ENCODE measurements around the gene LTB. TPM values are rescaled to one million over a fixed set of nuclear protein-coding genes. Genes with fewer than 3 reads are reported as not detected.

The LTB gene
- total RNA-seq, 1 donor from 2014 or later, result 155 TPM

- peak overlapping the region; percentile 93 for H3K4me3 Mint-ChIP-seq
- DNase-seq (no peak), ATAC-seq (ENCODE audit: low read depth) (no peak)
- H3K27ac Mint-ChIP-seq, result peak overlapping the region; percentile 97
- CTCF ChIA-PET, result interaction anchor here (0.8 to 25.8 kb wide), 7 partner anchors 12 to 283 kb away, joined by 3 to 773 read pairs (median 3); partner anchors contain the start of genes BAG6, LST1, LTA and LTB
- no peaks in the 10 kb centered on the region for H3K9me3 Mint-ChIP-seq
- peaks cover 8% of the 10 kb centered on the region for H3K36me3 Mint-ChIP-seq (ENCODE audit: low read depth)
- peaks cover 49% of the 10 kb centered on the region for H3K4me1 Mint-ChIP-seq
- TF ChIP-seq CTCF (IDR thresholded peaks at IDR 0.05), result no peak
- intact Hi-C loops (cut with micrococcal nuclease), result loop anchor here (1.0 to 10.0 kb wide), 13 partner anchors 11 to 647 kb away; partner anchors contain the start of genes ABHD16A, BAG6, EHMT2 and GPSM3
- H3K27me3 Mint-ChIP-seq, result no peaks in the 10 kb centered on the region
- POLR2A ChIA-PET, result interaction anchor here (0.6 to 8.7 kb wide), 28 partner anchors 9 to 932 kb away, joined by 3 to 234 read pairs (median 6); partner anchors contain the start of genes BAG6, LSM2, LST1 and LTA
Measured at GRCh38 chr6:31547727-31548543, 34.3 kb downstream of the LTB start.

- Mint-ChIP-seq H3K4me1 (peaks cover 53% of the 10 kb centered on the region), H3K27ac (peak within 1 kb of the TSS; percentile 97), H3K27me3 (no peaks in the 10 kb centered on the region), H3K4me3 (peak within 1 kb of the TSS; percentile 93), H3K9me3 (no peaks in the 10 kb centered on the region), H3K36me3 (ENCODE audit: low read depth) (peaks cover 11% of the 10 kb centered on the region)
- ChIA-PET POLR2A (interaction anchor here (0.5 to 8.7 kb wide), 24 partner anchors 9 to 931 kb away, joined by 3 to 234 read pairs (median 6); partner anchors contain the start of genes APOM, BAG6, C6orf47 and LST1), CTCF (interaction anchor here (0.8 to 25.8 kb wide), 7 partner anchors 13 to 412 kb away, joined by 3 to 773 read pairs (median 4); partner anchors contain the start of genes LST1, LTA, LTB and NCR3)
- DNase-seq (peak; percentile 85), ATAC-seq (ENCODE audit: low read depth) (peak; percentile 82)
- intact Hi-C loops (cut with micrococcal nuclease), result loop anchor here (1.0 to 10.0 kb wide), 17 partner anchors 12 to 648 kb away; partner anchors contain the start of genes ABHD16A, BAG6, EHMT2 and GPSM3
- TF ChIP-seq CTCF (IDR thresholded peaks at IDR 0.05), result no peak
Measured at GRCh38 chr6:31546958-31547726, 35.1 kb downstream of the LTB start, which contains the start of gene NFKBIL1. Gene NFKBIL1, plus strand, starts transcription at chr6:31547608. Its CDS starts 87 bp downstream, at chr6:31547695.

GRCh38 chr6:31546339-31546957 is 35.8 kb downstream of the LTB start, which contains the start of gene ATP6V1G2:
Gene ATP6V1G2, minus strand, starts transcription at chr6:31546608. Its CDS starts 49 bp downstream, at chr6:31546559.
- H3K27me3 Mint-ChIP-seq, result no peaks in the 10 kb centered on the region
- peak within 1 kb of the TSS; percentile 97 for H3K27ac Mint-ChIP-seq
- peak within 1 kb of the TSS; percentile 93 for H3K4me3 Mint-ChIP-seq
- H3K9me3 Mint-ChIP-seq, result no peaks in the 10 kb centered on the region
- ChIA-PET POLR2A (interaction anchor here (0.6 to 8.7 kb wide), 10 partner anchors 13 to 618 kb away, joined by 3 to 234 read pairs (median 10); partner anchors contain the start of genes APOM, BAG6, C6orf47 and EGFL8), CTCF (interaction anchor here (0.8 to 25.8 kb wide), 5 partner anchors 32 to 412 kb away, joined by 4 to 773 read pairs (median 4); partner anchors contain the start of genes LST1, LTA, LTB and NCR3)
- TF ChIP-seq CTCF (IDR thresholded peaks at IDR 0.05), result peak; percentile 89
- ATAC-seq (ENCODE audit: low read depth) (peak; percentile 60), DNase-seq (peak; percentile 79)
- peaks cover 53% of the 10 kb centered on the region for H3K4me1 Mint-ChIP-seq
- intact Hi-C loops (cut with micrococcal nuclease), result loop anchor here (1.0 to 10.0 kb wide), 6 partner anchors 52 to 648 kb away; partner anchors contain the start of genes EHMT2, GPSM3, PBX2 and VARS1
- peaks cover 18% of the 10 kb centered on the region for H3K36me3 Mint-ChIP-seq (ENCODE audit: low read depth)

GRCh38 chr6:31545291-31545690 is 36.9 kb downstream of the LTB start:
- Mint-ChIP-seq H3K4me3 (no peak overlapping the region), H3K27me3 (no peaks in the 10 kb centered on the region), H3K9me3 (no peaks in the 10 kb centered on the region), H3K36me3 (ENCODE audit: low read depth) (peaks cover 29% of the 10 kb centered on the region), H3K27ac (no peak overlapping the region), H3K4me1 (peaks cover 60% of the 10 kb centered on the region)
- ChIA-PET CTCF (interaction anchor here (21.5 to 25.8 kb wide), 2 partner anchors 33 to 53 kb away, joined by 611 to 773 read pairs; partner anchors contain the start of genes LST1, LTA, LTB and NCR3), POLR2A (interaction anchor here (1.2 to 8.7 kb wide), 2 partner anchors 32 to 52 kb away, joined by 3 to 234 read pairs; no protein-coding TSS in a partner anchor)
- intact Hi-C loops (cut with micrococcal nuclease), result loop anchor here (10.0 kb wide), 1 partner anchor 650 kb away; the partner anchor contains the start of genes GPSM3 and PBX2
- no peak for TF ChIP-seq CTCF (IDR thresholded peaks at IDR 0.05)
- DNase-seq (no peak), ATAC-seq (ENCODE audit: low read depth) (no peak)
